ENCODE data around the gene BTBD7. TPM values are rescaled to one million over a fixed set of nuclear protein-coding genes. Genes with fewer than 3 reads are reported as not detected.

The BTBD7 gene
- total RNA-seq, 2 donors from 2014 or later: 24.4 to 25.1 TPM

DNA sequence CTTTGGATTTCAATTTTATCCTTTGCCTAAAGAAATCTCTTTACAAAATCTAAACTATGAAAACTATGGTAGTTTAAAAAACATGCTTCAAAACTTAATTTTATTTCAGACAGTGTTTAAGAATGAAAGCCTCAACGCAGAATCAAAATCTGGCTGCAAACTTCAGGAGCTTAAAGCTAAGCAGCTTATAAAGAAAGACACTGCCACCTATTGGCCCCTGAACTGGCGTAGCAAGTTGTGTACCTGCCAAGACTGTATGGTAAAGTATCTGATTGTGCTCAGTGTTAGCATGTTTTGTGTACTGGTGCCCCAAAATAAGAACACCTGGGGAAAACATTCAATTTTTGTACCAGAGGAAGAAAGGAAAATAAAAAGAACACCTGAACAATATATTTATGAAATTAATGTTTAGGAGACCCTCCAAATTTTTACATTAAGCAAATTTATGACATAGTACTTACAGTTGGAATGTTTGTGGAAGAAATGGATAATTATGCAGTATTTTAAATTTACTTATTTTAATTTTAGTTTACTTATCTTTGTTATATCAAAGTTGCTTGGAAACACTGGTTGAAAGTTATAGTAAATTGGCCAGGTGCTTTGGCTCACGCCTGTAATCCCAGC is 113.6 kb downstream of the BTBD7 start:
- intact Hi-C loops (cut with DNase I): no loop called here
- ATAC-seq (peak in 1 of 2 donors; percentile 59), DNase-seq (no peak)

DNA sequence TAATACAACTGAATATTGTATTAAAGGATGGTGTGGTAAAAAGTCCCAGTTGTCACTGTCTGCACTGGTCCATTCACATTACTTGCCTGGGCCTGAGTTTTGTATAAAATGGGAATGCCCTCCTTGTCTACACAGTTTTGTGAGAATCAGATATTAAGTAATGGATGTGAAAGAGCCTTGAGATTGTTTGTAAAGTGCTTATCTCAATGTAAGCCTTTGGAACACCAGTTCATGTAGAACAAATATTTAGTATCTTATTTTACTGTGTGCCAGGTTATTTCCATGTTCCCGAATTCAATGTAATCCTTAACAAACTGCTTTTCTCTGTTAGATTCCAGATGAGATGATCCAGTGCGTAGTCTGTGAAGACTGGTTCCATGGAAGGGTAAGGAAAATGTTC is 118.2 kb downstream of the BTBD7 start:
- no peak for ATAC-seq
- intact Hi-C loops (cut with DNase I): no loop called here

DNA sequence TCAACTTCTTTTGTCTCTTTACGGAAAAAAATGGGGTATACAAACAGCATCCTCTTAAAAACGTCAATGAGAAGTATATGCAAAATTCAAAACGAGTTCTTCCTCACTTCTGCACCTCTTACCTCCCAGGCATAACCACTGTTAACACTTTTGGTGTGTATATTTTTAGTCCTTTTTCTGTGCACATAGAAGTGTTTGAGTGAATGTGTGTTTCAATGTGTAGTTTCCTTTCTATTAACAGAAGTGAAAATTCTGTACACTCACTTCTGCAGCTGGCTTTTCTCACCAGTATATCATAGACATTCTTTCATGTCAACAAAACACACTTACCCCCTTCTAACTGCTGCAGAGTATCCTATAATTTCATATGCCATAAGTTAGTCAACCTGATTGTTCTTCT is 120.4 kb downstream of the BTBD7 start:
- ATAC-seq (no peak), DNase-seq (no peak)
- intact Hi-C loops (cut with DNase I): no loop called here

More for the DNA sequence above, 118.2 kb downstream of the BTBD7 start:
- DNase-seq: no peak

DNA sequence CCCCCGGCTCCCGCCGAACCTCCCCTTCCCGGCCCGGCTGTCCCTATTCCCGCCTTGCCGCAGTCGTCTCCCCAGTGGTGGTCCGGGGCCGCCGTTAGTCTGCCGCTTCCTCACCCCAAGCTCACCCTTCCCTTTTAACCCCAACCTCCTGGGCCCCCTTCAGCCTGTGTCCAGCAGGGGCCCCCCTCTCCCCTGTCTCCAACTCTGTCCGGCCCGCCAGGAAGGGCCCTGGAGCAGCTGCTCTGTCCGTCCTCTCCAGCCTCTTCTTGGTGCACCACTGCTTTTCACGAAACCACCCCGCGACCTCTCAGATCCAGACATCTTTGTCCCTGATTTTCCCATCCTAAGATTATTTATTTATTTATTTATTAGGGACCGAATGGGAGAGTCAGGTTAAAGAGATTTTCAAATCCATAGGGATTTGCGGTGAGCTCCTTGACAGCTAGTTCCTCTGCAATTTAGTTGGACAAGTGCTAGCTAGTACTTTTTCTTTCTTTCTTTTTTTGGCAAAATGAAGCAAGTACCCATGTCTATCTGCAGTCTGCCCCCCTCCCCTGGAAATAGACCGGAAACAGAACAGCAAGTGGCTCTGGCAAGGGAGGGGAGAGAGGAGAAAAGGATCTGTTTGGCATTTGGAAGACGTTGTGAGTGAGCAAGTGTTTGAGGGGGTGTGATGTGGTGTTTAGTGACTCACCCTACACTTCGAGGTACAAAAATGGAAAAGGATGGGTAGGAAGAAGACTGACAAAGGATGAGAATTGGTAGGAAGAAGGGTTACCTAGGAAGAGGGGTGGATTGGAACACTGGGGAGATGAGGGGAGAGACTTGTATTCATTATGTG is 125.1 kb downstream of the BTBD7 start:
- intact Hi-C loops (cut with DNase I): no loop called here
- peak; percentile 64 for DNase-seq
- ATAC-seq: peak; percentile 75 to 86

DNA sequence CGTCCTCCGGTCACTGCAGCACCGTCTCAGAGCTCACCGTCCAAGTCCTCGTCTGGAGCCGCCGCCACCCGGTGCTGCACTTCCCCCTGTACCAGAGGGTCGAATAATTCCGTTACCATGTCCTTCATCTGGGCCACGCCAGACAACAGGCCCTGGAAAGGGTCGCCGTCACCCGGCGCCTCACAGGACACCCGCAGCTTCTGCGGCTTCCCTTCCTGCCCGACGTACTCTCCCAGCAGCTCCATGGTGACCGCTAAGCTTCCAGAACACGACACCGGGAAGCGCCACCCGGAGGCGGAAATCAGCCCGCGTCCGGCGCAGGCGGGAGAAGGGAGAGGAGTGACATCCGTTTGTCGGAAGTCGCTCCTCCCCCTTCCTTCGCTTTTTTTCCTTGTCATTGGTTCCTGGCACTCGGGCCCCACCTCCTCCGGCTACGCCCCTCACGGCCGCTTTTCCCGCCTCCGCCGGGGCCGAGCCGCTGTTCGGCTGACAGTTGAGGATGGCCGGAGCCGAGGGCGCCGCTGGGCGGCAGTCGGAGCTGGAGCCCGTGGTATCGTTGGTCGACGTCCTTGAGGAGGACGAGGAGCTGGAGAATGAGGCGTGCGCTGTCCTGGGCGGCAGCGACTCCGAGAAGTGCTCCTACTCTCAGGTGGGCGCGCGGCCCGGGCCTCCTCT is 125.9 kb downstream of the BTBD7 start, which contains the start of the genes GON7 and UBR7:
GON7 (minus strand) TSS at position 273 of the 675 bp plus-strand sequence; CDS start at position 245, 28 bp downstream.
UBR7 (plus strand) TSS at position 464 of the 675 bp plus-strand sequence; CDS start at position 500, 36 bp downstream.
- ATAC-seq (peak; percentile 99), DNase-seq (peak; percentile 95)
- intact Hi-C loops (cut with DNase I): no loop called here

DNA sequence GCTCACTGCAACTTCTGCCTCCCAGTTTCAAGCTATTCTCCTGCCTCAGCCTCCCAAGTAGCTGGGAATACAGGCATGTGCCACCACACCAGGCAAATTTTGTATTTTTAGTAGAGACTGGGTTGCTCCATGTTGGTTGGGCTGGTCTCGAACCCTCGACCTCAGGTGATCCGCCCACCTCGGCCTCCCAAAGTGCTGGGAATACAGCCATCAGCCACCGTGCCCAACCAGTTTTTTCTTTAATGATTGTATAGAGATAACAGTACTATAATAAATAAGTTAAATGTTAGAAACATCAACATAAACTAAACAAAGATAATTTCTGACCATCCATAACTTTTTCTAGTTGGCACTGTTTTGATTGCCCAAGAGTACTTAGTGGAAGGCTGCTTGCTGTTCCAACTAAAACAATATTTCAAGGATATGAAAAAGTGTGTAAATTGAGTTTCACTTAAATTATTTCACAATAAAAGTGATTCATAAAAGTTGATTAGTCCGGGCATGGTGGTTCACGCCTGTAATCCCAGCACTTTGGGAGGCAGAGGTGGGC is 131.6 kb downstream of the BTBD7 start:
- intact Hi-C loops (cut with DNase I): no loop called here
- no peak for ATAC-seq
- DNase-seq: no peak

DNA sequence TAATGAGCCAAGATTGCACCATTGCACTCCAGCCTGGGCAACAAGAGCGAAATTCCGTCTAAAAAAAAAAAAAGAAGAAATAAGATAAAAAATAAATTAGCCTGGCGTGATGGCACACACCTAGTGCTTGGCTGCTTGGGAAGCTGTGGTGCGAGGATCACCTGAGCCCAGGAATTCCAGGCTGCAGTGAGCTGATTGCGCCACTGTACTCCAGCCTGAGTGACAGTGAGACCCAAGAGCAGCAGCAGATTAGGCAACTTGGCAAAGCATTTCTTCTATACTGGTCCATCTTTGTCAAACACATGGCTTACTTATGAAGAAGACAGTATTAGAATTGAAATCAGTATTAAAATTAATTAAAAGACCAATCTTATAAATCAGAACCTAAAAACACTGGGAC is 132.3 kb downstream of the BTBD7 start:
- intact Hi-C loops (cut with DNase I): no loop called here
- ATAC-seq: no peak
- no peak for DNase-seq

DNA sequence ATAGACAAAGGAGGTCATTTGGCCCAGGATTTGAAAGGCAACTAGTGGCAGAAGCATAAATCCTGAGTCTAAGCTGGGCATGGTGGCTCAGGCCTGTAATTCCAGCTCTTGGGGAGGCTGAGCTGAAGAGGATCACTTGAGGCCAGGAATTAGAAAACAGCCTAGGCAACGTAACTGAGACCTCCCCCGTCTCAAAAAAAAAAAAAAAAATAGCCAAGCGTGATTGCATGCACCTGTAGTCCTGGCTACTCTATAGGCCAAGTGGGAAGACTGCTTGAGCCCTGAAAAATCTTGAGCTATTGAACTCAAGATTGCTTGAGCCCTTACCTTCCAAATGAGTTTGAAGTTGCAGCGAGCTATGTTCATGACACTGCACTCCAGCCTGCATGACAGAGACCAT is 133.8 kb downstream of the BTBD7 start:
- no peak for DNase-seq
- no peak for ATAC-seq
- intact Hi-C loops (cut with DNase I): no loop called here

DNA sequence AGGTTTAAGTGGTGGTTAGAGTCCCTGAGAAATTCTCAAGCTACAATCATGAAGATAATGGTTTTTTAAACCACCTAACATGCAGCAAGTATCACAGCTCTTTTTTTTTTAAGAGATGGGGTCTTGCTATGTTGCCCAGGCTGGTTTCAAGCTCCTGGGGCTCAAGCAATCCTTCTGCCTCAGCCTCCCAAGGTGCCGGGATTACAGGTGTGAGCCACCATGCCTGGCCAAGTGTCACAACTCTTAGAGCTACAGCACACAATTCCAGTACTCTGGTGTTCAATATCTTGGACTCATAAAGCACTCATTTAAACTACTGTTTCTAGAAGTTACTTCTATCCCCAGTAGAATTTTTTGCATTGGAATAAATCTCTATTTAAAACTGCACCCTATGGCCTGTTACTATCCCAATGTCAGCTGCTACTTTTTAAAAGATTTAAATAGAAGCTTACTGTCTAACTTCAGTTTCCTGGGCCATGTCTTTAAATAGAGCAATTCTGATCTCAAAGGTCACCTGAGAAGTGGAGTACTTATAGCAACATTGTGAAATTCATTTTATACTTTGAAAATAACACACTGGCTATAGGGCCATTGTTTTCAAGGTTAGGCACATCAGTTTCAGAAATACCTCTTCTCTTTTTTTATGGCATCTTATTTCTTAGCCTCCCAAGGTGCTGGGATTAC is 137.4 kb downstream of the BTBD7 start:
- DNase-seq (no peak), ATAC-seq (no peak)
- intact Hi-C loops (cut with DNase I): no loop called here

Other genes with a start within 250 kb of the BTBD7 start
- gene ITPK1, start 217.1 kb downstream of the BTBD7 start, total RNA-seq: 10 to 100 TPM; 92.0 to 99.9 TPM
- 10 to 100 TPM; 33.1 to 41.6 TPM for gene MOAP1, start 148.1 kb downstream of the BTBD7 start, total RNA-seq
- 10 to 100 TPM; 17.6 to 20.8 TPM for gene LYSET, start 147.7 kb downstream of the BTBD7 start, total RNA-seq
- gene GON7, start 126.0 kb downstream of the BTBD7 start, total RNA-seq: 10 to 100 TPM in 1 of 2 donors, 1 to 10 TPM in 1; 9.8 to 12.1 TPM
- gene UBR7, start 125.8 kb downstream of the BTBD7 start, total RNA-seq: 10 to 100 TPM; 17.6 to 20.5 TPM
- gene COX8C, start 14.1 kb upstream of the BTBD7 start, total RNA-seq: not detected
- gene UNC79, start 97.9 kb upstream of the BTBD7 start, total RNA-seq: under 1 TPM; 0.18 to 0.21 TPM

Measured in left cardiac atrium (tissue), 4 donors.